HFF-Myc (cell line): Measurements from ENCODE around the gene PDXDC1.
"Not testable (repeated sequence)": the region's sequence is repeated elsewhere in the genome, so short reads cannot be mapped to it uniquely, and the experiment has no call there.

Experiments used
- DNase-seq: peaks from one replicate; pipeline ENCODE4 v3.0.0-alpha.2; 2011; ENCODE audit warnings: low read depth; ENCODE audit errors: extremely low read depth
- H3K4me3 ChIP-seq: replicated peaks from 2 replicates; pipeline ENCODE4 v1.5.1; 2011; ENCODE audit warnings: low read depth, mild to moderate bottlenecking, control low read depth, low read length
- TF ChIP-seq, protein P1 (sequence below): IDR thresholded peaks from 2 replicates; pipeline ENCODE4 v1.5.1; 2012; ENCODE audit warnings: mild to moderate bottlenecking, low read depth, low read length, control low read depth; ENCODE audit errors: missing control alignments

The PDXDC1 gene

DNA sequence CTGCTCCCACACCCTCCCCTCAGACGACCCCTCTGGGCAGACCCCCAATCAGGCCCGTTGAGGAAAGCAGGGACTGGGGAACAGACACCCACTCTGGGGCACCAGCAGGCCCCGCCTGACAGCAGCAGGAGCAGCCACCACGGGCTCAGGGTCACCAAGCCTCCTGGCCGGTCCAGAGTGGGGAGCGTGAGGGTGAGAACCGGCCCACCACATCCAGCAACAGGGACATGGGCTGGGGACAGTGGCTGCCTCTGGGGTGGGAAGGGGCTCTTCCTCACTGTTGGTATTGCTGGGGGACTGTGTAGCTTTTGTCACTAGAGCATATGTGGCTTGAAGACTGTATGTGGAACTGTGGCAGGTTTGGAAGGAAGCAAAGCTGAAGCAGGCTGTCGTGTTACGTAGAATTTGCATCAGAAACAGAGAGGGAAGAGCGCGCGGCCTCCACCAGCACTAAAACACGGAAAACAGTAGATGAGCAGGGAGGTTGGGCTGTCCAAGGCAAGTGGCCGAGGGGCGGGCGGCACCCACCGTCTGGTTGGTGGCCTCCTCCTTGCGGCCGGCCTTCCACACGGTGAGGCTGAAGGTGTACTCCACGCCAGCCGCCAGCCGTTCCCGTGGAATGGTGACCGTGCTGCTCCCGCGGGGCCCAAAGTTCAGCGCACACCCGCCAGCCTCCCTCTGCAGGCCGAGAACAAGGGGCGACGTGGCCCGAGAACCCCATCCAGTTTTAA lies 160.1 kb downstream of the PDXDC1 start:
- not testable (repeated sequence) for H3K4me3 ChIP-seq, DNase-seq

DNA sequence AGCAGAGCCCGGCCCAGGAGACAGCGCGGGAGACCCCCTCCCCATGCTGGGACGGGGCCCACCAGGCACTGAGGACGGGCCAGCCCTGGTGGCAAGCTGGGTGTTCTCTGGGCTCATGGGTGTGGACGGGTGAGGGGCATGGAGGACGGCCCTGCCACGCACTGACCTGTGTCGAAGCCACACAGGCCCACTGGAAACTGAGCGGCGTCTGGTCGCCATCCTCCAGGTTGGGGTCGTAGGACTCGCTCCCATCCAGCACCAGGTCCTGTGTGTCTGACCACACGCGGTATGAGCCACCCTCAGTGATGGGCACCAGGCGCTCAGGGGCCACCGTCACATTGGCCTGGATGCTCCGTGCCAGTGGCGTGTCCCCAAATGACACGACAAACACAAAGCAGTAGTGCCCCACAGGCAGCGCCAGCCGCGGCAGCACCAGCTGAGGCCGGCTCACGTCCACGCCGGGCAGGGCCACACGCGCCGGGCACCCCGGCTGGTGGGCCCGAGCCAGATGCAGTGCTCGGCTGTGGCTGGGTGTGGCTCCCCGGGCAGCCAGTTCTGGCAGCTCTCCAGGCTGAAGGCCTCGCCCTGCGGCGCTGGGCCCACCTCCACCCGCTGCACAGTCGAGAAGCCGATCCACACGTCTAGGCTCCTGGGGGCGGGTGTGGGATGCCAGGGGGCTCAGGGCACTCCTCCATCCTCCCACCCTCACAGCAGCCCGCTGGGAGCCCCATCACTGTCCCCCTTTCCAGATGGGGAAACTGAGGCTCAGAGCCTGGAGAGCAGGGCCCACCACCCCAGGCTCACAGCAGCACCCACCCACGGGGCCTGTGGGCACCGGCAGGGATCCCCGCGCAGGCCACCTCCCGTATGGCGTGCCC lies 160.9 kb downstream of the PDXDC1 start:
- not testable (repeated sequence) for H3K4me3 ChIP-seq, DNase-seq

DNA sequence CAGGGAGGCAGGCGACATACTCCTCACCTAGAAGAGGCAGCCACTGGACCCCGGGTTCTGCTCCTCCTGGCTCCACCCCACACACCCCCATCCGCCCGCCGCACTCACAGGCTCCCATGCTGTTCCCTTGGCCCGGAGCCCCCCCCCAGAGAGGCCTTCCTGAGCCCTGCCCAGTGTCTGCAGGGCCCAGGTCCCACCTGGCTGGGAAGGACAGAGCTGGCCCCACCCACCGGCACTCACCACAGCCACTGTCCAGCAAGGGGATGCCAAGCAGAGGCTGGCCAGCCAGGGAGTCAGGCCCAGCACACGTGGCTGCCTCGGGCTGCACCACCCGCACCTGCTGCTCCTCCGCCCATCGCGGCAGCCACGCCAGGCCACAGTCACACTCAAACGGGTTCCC lies 162.7 kb downstream of the PDXDC1 start:
- not testable (repeated sequence) for DNase-seq, H3K4me3 ChIP-seq

DNA sequence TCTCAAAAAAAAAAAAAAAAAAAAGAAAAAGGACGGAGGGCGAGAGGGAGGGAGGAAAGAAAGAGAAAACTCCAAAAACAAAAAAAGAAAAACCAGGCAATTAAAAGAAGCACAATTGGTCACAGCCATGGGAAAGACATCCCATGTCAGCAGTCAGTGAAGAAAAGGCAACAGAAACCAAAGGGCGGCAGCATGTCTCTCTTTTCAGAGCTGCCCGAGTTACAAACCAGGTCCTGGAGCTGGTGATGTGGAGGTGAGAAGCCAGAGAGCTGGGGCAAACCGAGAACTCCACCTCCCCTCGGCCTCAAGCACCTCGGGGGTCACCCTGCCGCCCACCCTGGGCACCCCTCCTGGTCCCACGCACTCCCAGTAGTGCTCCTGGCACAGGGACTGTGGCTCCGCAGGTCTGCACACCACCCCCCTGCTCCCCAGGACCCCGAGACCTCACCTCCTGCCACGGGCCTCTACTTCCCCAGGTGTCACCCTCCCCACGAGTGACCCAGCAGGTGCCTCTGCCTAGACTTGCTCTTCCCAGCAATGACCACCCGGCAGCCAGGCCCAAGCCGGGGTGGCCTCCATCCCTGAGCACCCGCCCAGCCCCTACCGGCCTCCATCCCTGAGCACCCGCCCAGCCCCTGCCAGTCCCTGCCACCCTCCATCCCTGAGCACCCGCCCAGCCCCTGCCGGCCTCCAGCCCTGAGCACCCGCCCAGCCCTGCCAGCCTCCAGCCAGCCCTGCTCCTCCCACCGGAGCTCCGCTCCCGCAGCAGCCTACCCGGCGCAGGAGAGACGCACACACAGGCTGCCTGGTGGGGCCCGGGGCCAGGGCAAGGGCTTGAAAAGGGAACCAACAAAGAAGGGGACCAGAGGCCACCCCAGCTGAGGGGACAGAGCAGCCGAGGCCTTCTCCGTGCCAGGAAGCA lies 165.9 kb downstream of the PDXDC1 start:
- not testable (repeated sequence) for DNase-seq, H3K4me3 ChIP-seq

DNA sequence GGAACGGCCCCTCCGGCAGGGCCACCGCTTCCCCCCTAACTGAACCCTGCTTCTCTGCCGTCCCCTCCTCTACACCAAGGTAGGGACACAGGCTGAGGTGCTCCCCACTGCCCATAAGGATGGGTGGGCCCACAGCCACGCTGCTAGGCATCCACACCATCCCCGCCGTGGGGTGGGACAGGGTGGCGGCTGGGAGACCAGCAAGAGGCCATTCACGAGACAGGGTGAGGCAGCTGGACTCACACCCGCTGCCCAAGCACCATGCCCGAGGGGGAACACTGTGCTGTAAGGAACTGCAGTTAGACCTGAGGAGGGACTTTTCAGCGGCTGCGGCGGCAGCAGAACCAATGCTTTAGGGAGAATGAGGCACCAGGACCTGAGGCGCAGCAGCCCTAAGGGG lies 166.8 kb downstream of the PDXDC1 start:
- no peak for DNase-seq
- H3K4me3 ChIP-seq: no peak overlapping the region
- TF ChIP-seq, protein P1, sequence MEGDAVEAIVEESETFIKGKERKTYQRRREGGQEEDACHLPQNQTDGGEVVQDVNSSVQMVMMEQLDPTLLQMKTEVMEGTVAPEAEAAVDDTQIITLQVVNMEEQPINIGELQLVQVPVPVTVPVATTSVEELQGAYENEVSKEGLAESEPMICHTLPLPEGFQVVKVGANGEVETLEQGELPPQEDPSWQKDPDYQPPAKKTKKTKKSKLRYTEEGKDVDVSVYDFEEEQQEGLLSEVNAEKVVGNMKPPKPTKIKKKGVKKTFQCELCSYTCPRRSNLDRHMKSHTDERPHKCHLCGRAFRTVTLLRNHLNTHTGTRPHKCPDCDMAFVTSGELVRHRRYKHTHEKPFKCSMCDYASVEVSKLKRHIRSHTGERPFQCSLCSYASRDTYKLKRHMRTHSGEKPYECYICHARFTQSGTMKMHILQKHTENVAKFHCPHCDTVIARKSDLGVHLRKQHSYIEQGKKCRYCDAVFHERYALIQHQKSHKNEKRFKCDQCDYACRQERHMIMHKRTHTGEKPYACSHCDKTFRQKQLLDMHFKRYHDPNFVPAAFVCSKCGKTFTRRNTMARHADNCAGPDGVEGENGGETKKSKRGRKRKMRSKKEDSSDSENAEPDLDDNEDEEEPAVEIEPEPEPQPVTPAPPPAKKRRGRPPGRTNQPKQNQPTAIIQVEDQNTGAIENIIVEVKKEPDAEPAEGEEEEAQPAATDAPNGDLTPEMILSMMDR: no peak

DNA sequence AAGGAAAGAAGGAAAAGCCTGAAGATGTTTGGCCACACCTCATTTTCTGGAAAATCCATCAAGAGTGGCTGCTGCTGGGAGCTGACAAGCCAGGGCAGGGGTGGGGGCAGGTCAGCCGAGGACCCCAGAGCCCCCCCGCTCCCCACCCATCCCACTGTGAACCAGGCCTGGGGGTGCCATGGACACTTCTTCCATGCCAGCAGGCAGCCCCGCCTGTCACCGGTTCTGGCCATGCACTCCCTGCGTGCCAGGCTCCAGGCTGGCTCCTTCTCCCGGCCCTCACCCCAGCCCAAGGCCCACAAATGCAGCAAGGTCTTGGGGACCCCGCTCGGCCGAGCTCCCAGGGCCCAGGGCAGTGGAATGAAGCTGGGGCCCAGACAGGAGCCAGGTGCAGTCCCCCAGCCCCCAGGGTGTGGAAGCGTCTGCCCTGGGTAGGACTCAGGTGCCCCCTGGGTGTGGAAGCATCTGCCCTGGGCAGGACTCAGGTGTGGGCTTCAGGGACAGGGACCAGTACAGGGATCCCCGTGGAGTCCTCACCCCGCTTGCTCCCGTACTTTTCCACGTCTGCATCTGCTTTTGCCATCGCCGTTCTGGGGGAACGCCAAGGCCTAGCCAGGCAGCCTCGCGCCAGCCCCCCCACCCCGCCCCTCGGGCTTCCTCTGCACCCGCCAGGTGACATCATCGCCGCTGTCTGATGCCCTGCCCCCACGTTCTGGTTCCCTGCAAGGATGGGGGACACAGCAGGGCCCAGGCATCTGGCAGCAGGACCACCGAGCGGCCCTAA lies 167.5 kb downstream of the PDXDC1 start:
- not testable (repeated sequence) for DNase-seq, H3K4me3 ChIP-seq

DNA sequence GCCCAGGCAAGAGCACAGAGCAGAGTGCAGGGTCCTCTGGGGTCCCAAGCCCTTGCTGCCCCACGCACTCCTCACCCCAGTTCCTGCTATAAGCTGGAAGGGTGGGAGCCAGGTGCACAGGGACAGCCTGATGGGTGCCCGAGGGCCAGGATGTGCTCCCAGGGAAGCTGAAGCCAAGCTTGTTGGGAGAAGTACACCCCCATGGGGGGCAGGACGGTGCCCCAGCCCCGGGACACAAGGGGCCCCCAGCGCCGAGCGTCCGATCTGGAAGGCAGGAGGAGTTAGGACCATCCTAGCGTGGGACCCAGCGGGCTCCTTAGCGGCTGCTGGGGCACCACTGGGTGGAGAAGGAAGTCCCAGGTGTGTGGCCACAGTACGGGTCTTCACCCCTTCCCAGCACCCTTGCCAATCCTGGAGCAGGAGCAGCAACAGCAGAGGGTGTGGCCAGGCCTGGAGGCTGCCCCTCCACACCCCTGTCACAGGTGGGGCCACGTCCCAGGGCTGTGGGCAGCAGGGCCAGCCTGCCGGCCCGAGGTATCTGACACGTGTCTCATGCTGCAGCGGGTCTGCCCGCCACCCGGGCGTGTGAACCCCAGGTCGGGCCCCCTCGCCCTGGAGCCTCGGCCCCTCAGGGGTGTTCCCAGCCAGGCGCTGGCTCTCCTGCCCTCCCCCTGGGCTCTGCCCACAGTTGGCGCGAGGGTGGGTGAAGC lies 168.2 kb downstream of the PDXDC1 start:
- not testable (repeated sequence) for DNase-seq, H3K4me3 ChIP-seq

DNA sequence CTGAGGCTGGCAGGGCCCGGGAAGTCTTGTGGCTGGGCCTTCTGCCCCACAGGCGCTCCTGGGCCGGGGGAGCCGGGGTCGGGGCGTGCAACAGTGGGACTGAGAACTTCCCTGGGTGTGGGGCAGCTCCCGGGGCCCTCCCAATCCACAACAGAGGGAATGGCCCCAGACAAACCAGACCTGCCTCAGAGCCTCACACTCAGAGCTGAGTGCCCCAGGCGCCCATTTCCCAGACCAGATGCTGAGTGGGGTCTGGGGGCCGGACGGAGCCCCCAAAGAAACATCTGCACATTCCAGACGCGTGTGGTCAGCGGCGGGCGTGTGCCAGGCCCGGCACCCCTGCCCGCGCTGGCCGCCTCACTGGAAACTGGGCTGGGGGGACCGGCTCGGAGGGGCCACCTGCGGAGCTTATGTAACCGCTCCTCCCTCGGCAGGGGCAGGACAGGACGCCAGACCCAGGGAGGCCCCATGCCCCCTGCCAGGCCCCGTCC lies 168.8 kb downstream of the PDXDC1 start:
- H3K4me3 ChIP-seq: peak overlapping the region; percentile 26
- DNase-seq: not testable (repeated sequence)

DNA sequence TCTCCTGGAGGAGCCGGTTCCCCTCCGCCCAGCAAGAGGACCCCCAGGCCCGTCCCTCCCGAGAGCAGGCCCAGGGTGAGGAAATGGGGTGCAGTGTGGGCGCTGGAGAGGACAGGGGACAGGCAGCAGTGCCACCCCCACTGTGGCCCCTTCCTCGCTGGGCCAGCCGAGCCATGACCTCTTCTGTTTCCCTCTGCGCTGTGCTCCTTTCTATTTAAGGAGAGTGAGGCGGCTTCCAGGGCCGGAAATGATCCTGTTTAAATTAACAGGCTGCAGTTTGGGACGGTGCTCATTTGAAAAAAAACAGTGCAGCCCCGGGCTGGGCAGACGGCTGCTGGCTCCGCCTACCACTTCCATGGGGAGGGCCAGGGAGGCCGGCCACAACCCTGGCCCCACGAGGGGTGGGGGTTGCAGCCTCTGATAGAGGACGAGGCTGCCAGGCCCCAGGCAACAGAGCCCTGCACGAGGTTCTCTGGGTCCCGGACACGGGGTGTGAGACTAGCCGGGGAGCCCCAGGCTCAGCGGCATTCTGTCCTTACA lies 169.3 kb downstream of the PDXDC1 start:
- peak; percentile 31 for DNase-seq
- peak overlapping the region; percentile 26 for H3K4me3 ChIP-seq

DNA sequence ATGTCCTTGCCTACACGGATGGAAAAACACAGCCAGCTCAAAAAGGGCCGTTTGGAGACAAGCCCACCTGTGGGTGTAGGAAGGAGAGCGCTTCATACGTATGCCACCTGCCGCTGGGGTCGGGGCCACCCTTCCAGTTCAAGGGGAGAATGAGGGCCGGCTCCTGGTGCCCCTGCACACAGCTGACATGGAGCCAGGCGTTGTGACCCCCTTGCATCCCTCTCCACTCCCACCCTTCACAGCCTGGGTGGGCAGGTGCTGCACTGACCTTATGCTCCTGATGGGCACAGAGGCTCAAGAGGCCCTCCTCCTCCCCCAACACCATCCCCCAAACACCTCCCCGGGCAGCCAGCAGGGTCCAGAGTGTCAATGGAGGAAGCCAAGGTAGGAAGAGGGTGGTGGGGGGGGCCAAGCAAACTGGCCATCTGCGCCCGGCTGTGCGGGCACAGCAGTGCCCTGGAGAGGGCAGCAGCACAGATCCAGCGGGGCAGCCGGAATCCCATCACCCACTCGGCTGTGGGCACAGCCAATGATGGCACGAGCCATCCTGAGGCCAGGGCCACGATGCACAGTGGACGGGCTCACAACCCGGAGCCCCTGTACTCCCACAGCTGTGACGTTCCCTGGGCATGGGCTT lies 170.1 kb downstream of the PDXDC1 start:
- DNase-seq: not testable (repeated sequence)
- H3K4me3 ChIP-seq: peak overlapping the region; percentile 23

DNA sequence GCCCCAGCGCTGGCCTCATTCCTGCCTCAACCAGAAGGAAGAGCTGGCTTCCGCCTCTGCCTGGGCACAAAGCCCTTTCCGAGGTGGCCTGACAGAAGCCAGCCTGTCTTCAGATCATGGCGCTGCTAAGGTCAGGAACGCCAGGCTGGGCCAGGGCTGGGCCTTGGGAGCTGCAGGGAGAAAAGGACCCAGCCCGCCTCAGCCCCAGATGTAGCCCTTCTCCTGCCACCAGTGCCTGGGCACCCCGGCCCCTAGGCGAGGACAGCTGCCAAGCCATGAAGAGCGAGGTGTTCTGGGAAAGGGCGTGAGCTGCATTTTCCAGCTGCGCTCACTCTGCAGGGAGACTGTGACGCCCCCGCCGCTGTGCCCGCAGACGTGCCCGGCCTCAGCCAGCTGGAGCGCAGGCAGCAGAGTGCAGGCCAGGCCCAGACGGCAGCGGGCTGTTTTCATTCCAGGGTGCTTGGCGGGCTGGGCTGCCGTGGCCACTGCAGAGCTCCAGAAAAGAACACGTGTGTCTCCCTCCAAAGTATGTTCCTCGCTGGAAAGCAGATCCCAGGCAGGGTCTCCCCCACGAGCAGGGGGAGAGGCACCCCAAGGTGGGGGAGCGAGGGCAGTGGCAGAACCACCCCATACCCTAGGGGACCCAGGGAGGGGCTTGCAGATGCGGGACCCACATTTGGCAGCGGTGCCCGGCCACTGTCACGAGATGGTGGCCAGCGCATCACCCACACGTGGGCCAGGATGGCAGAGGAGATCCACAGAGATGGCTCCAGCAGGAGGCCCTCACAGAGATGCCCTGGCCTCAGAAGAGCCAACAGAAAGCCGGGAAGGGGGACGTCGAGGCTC lies 170.8 kb downstream of the PDXDC1 start:
- not testable (repeated sequence) for DNase-seq, H3K4me3 ChIP-seq

DNA sequence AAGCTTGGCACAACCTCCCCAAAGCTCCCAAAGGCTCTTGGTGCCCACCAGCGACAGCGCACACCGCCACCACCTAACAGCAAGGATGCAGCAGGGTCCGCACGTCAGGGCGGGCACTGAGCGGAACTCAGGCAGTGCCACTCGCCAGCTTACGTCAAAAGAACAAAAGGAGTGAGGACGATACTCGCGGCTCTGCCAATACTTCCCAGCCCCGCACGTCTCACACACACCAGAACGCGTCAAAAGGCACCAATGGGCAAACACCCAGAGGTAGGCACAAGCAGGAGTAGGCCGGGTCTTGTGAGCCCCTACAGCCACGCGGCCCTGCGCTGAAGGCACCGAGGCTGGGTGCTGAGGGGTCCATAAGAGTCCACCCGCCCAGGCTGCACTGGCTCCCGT lies 171.4 kb downstream of the PDXDC1 start:
- not testable (repeated sequence) for DNase-seq

DNA sequence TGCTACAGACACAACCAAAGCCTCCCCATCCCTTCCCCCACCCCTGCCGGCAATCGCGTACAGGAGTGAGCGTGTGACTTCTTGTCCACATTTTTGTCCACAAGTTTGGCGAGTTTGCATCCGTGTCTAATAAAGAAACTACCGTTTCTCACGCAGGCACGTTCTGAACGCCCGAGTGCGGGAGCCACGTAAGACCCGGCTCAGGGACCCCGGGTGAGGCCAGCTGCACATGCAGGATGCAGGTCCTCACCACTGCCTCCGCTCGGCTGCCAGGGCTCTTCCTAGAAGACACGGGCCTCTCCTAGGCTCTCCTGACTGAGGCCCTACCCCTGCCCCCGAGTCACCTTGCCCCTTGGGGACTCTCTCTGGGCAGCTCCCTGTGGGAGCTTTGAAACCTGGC lies 174.0 kb downstream of the PDXDC1 start:
- not testable (repeated sequence) for DNase-seq, H3K4me3 ChIP-seq

More for the DNA sequence above, 171.4 kb downstream of the PDXDC1 start:
- not testable (repeated sequence) for H3K4me3 ChIP-seq

DNA sequence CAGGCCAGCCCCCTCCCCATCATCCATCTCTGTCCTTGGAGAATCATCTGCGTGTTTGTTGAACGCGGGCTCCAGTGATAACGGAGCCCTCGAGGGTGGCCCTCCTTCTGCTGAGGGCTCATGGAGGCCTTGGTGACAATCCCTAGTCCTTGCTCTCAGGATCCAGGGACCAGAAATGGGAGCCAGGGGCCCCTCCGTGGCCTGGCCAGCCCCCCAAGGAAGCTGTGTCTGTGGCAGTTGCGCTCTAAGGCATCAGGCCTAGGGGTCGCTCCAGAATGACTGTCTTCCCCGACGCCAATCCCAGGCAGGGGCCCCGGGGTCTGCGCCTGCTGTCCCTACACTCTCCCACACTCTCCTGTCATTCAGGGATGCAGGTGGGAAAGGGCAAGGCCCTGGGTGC lies 174.4 kb downstream of the PDXDC1 start:
- H3K4me3 ChIP-seq, DNase-seq: not testable (repeated sequence)
